GM06990 (cell line): ENCODE data around the gene CLK3.

Source experiments
- DNase-seq: peaks from one replicate; pipeline ENCODE4 v3.0.0-alpha.2; 2011; ENCODE audit not compliant: insufficient read length; ENCODE audit errors: extremely low read depth
- H3K27me3 ChIP-seq: replicated peaks from 2 replicates; pipeline ENCODE4 v1.6.0; 2011; ENCODE audit warnings: low read length; ENCODE audit not compliant: control insufficient read depth, insufficient read depth
- H3K36me3 ChIP-seq: 2 replicates; pipeline ENCODE4 v1.5.1; 2011; ENCODE audit warnings: low read length; ENCODE audit not compliant: control insufficient read depth, insufficient read depth
- H3K4me3 ChIP-seq: replicated peaks from 2 replicates; pipeline ENCODE4 v1.5.1; 2011; ENCODE audit warnings: low read depth, mild to moderate bottlenecking, control low read depth, low read length
- TF ChIP-seq, protein P1 (sequence below): IDR thresholded peaks from 2 replicates; pipeline ENCODE4 v1.5.1; 2011; ENCODE audit warnings: low read length, control low read depth, mild to moderate bottlenecking, inconsistent platforms; ENCODE audit not compliant: insufficient read depth, poor library complexity, severe bottlenecking

Gene CLK3

DNA sequence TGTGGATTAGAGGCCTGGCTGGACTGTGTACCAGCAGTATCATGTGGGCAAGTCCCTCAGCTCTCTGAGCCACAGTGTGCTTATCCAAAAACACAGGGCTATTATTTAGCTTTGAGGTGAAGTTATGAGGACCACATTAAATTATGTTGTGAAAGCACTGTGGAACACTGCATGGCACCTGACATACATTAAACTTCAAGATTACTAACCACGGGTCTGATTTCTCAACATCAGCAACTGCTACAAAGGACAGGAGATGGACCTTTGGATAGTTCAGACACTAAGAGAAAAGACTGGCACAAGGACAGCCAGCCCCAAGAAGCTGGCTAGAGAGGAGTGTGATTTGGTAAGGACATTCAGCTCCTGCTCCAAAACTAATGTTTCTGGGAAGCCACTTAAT, 21.3 kb downstream of the CLK3 start:
- Histone ChIP-seq H3K36me3 (peaks cover 26% of the 10 kb centered on the region), H3K4me3 (no peak overlapping the region), H3K27me3 (no peaks in the 10 kb centered on the region)
- TF ChIP-seq, protein P1, sequence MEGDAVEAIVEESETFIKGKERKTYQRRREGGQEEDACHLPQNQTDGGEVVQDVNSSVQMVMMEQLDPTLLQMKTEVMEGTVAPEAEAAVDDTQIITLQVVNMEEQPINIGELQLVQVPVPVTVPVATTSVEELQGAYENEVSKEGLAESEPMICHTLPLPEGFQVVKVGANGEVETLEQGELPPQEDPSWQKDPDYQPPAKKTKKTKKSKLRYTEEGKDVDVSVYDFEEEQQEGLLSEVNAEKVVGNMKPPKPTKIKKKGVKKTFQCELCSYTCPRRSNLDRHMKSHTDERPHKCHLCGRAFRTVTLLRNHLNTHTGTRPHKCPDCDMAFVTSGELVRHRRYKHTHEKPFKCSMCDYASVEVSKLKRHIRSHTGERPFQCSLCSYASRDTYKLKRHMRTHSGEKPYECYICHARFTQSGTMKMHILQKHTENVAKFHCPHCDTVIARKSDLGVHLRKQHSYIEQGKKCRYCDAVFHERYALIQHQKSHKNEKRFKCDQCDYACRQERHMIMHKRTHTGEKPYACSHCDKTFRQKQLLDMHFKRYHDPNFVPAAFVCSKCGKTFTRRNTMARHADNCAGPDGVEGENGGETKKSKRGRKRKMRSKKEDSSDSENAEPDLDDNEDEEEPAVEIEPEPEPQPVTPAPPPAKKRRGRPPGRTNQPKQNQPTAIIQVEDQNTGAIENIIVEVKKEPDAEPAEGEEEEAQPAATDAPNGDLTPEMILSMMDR = no peak
- DNase-seq = no peak

DNA sequence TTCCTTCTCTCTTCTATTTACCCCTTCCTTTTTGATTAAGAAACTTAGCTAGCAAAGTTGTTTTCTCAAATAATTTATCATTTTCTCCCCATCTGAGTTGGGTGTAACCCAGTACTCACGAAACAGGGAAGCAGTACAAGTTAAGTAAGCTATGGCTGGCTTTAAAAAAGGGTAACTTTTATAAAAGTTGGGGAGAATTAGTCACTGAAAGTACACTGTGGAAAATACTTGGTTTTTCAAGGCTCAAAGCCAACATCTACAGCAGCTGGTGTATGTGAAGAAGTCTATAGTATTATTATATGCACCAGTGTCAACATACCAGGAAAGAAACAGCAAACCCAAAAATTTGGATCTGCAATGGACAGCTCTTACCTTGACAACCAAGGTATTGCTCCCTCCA, 25.5 kb downstream of the CLK3 start:
- peaks cover 11% of the 10 kb centered on the region for H3K36me3 ChIP-seq
- no peak overlapping the region for H3K4me3 ChIP-seq
- DNase-seq = no peak
- no peaks in the 10 kb centered on the region for H3K27me3 ChIP-seq
- TF ChIP-seq, protein P1 = no peak

DNA sequence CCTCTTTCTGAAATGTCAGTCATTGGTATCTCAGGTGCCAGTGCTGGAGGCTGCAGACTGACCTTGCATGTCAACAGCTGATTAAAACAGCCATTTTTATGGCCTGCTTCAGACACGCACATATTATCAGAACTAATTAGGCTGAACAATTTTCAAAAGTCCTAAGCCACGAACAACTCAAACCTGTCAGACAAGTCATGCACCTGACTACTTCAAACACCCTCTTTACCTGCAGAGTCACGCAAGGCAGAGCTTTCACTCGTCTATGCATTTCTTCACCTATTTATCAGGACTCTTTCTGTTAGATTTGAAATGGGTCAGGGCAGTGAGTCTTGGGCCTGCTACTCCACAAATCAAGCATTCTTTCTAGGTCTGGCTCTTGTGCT, 26.7 kb downstream of the CLK3 start:
- no peaks in the 10 kb centered on the region for H3K27me3 ChIP-seq
- TF ChIP-seq, protein P1 = no peak
- H3K4me3 ChIP-seq = no peak overlapping the region
- DNase-seq = no peak
- H3K36me3 ChIP-seq = peaks cover 9% of the 10 kb centered on the region

DNA sequence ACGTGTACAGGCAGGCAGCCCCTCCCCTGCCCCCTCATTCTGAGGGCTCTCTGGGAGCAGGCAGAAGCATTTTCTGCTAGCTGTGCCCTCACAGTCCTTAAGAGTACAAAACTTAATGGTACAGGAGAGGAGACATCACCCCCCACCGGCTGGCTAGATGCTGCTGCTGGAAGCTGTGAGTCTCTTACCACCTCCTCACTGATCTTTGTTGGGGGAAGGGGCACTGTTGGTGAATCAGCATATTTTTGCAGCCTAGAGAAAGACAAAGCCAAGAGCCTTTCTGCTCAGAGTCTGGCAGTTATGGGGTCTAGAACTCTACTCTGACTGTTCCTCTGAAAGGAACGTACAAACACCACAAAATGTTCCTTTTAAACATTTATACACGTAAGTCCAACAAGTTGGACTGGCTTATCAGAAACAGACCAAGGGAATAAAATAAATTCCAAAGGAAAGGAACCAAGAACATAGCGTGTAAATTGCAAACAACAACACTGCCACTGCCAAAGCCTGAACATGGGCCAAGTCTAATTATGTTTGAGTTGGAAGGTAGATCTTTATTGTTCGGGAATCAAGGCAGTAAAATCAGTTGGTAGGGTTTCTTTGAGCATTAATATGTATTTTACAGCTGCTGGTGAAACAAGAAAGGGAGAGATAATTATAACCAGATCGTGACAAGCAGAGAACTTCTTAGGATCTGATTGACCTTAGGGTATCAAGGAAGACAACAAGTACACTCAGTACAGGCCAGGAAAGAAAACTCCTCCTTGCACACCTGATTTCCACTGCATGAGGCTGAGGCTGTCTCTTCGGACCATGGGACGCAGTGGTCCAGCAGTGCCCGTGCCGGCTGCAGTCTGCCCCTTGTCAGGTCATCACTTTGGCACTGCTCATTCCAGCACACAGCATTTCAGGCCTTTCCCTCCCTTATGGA, 27.4 kb downstream of the CLK3 start:
- Histone ChIP-seq H3K36me3 (peaks cover 6% of the 10 kb centered on the region), H3K27me3 (no peaks in the 10 kb centered on the region), H3K4me3 (no peak overlapping the region)
- TF ChIP-seq, protein P1 = no peak
- DNase-seq = no peak

DNA sequence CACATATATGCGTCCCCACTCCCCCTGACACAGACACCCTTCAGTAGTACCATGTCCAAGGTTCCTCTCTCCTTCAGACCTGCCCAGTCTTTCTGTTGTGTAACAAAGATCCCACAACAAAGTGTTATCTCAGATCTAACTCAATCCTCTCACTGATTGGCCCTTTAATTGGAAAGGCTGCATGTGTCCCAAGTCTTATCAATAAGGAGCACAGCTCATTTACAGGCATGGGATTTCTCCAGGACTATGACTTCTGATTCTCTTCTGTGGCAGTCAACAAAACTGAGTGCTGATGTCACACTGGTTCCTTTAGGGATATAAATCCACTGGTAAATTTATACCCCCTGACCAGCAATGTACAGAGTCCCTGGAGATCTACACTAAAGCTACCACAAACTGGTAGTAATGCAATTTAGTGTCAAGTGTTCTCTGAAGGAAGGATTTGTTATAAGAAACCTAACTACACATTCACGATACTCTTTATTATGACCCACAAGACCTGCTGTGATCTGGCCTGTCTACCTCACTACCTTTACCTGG, 28.1 kb downstream of the CLK3 start:
- TF ChIP-seq, protein P1 = no peak
- H3K36me3 ChIP-seq = peaks cover 6% of the 10 kb centered on the region
- no peak overlapping the region for H3K4me3 ChIP-seq
- no peaks in the 10 kb centered on the region for H3K27me3 ChIP-seq
- DNase-seq = no peak
